ENCODE measurements around the gene TSPAN18. TPM values are rescaled to one million over a fixed set of nuclear protein-coding genes. Genes with fewer than 3 reads are reported as not detected.

Gene TSPAN18
- total and polyA plus RNA-seq, 10 of the 15 experiments (the other 5 are each of a cell fraction or from before 2014, with no cell fraction given), result 0.02 to 0.77 (median 0.13) TPM; not detected in 1

DNA sequence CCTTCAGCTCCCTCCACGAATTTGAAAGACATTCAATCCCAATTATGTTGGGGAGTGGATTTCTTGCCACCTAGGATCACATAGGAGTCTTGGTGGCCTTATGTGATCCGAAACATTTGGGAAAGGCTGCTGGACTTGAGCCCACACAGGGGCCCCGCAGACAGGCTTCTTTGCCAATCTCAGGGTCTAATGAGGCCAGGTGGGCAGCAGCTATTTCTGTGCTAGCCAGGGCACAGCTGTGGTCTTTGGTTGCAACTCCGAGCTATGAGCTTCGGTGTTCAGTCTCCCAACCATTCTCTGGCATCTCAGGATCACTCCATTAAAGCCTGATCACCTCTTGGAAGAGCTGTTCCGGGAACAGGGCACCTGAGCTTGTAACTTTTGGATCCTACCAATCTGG lies 139.5 kb downstream of the TSPAN18 start:
- no peaks in the 10 kb centered on the region for H3K27me3 ChIP-seq (replicated peaks in 1 of 2; ENCODE audit: control insufficient read depth in 2 of 2, insufficient read depth in 2 of 2, low read length in 1 of 2)
- H3K9me3 ChIP-seq (replicated peaks; ENCODE audit: control insufficient read depth, insufficient read depth, low read length), result peaks cover 3% of the 10 kb centered on the region; the same call in 1 of the 3 replicates
- H3K9ac ChIP-seq (ENCODE audit: control insufficient read depth, insufficient read depth, low read length), result no peak overlapping the region
- H3K79me2 ChIP-seq (ENCODE audit: control insufficient read depth, insufficient read depth, low read length), result no peaks in the 10 kb centered on the region
- no peak overlapping the region for H3K4me2 ChIP-seq (ENCODE audit: control insufficient read depth, insufficient read depth)
- no peaks in the 10 kb centered on the region for H4K20me1 ChIP-seq (ENCODE audit: control insufficient read depth, insufficient read depth)
- ATAC-seq, result no peak
- H3K27ac ChIP-seq (ENCODE audit: control insufficient read depth, insufficient read depth), result no peak overlapping the region
- peaks cover 16% of the 10 kb centered on the region for H3K4me1 ChIP-seq (ENCODE audit: control insufficient read depth, insufficient read depth, low read length)
- ChIA-PET POLR2A (no interaction called here), CTCF (interaction anchor here (1.3 kb wide), 3 partner anchors 10 to 107 kb away, joined by 3 to 4 read pairs (median 4); no protein-coding TSS in a partner anchor), SMC1A (ENCODE audit: uncharacterized antibody, unreplicated experiment) (no interaction called here), RAD21 (ENCODE audit: unreplicated experiment) (no interaction called here)
- WGBS (ENCODE audit: insufficient coverage, insufficient replicate concordance, low lambda C conversion rate, missing lambda C conversion rate), result 13% methylated on average over 6 of the region's 6 CpGs
- in situ Hi-C loops (cut with MboI) (no loop called here), intact Hi-C loops (cut with micrococcal nuclease; ENCODE audit: unreplicated experiment) (no loop called here)
- no peak overlapping the region for H3K4me3 ChIP-seq
- no peak for FAIRE-seq
- DNase-seq (ENCODE audit: low read depth, low spot score), result no peak
- H3K36me3 ChIP-seq (ENCODE audit: control insufficient read depth in 2 of 2, insufficient read depth in 2 of 2, low read length in 1 of 2), result no peaks in the 10 kb centered on the region
- no TSS peak for BruUV-seq (replicated peaks)
- H2AFZ ChIP-seq (ENCODE audit: control insufficient read depth, low read depth, low read length), result no peak overlapping the region
- TF ChIP-seq ZZZ3 (IDR thresholded peaks at IDR 0.05; ENCODE audit: control insufficient read depth, insufficient read length, low read depth) (no peak), CEBPZ (IDR thresholded peaks at IDR 0.05; ENCODE audit: low read depth, low read length) (no peak), REST (IDR thresholded peaks at IDR 0.05; ENCODE audit: low read depth, low read length) (no peak), CBX3 (IDR thresholded peaks at IDR 0.05; ENCODE audit: borderline replicate concordance, low read depth) (no peak), FOS (IDR thresholded peaks at IDR 0.05; ENCODE audit: borderline replicate concordance, extremely low read depth, insufficient read length) (no peak), FOXM1 (IDR thresholded peaks at IDR 0.05; ENCODE audit: low read depth, low read length) (no peak), ZNF274 (IDR thresholded peaks at IDR 0.05; ENCODE audit: insufficient read depth, insufficient read length) (no peak), KLF5 (IDR thresholded peaks at IDR 0.05; ENCODE audit: partially characterized antibody) (no peak), TCF3 (IDR thresholded peaks at IDR 0.05; ENCODE audit: borderline replicate concordance, insufficient read depth, low read depth, low read length) (no peak), CEBPB (IDR thresholded peaks at IDR 0.05; ENCODE audit: borderline replicate concordance in 1 of 2, low read depth in 2 of 2, low read length in 2 of 2) (no peak), IKZF2 (IDR thresholded peaks at IDR 0.05) (no peak), SMAD1 (IDR thresholded peaks at IDR 0.05; ENCODE audit: low read depth, partially characterized antibody) (no peak), SREBF1 (IDR thresholded peaks at IDR 0.05; ENCODE audit: low read length) (no peak), BCL3 (IDR thresholded peaks at IDR 0.05; ENCODE audit: borderline replicate concordance, insufficient read depth, low read depth, low read length, poor library complexity, severe bottlenecking) (no peak)
